ENCODE measurements around the gene NIN. TPM values are rescaled to one million over a fixed set of nuclear protein-coding genes. Genes with fewer than 3 reads are reported as not detected.

The NIN gene, protein sequence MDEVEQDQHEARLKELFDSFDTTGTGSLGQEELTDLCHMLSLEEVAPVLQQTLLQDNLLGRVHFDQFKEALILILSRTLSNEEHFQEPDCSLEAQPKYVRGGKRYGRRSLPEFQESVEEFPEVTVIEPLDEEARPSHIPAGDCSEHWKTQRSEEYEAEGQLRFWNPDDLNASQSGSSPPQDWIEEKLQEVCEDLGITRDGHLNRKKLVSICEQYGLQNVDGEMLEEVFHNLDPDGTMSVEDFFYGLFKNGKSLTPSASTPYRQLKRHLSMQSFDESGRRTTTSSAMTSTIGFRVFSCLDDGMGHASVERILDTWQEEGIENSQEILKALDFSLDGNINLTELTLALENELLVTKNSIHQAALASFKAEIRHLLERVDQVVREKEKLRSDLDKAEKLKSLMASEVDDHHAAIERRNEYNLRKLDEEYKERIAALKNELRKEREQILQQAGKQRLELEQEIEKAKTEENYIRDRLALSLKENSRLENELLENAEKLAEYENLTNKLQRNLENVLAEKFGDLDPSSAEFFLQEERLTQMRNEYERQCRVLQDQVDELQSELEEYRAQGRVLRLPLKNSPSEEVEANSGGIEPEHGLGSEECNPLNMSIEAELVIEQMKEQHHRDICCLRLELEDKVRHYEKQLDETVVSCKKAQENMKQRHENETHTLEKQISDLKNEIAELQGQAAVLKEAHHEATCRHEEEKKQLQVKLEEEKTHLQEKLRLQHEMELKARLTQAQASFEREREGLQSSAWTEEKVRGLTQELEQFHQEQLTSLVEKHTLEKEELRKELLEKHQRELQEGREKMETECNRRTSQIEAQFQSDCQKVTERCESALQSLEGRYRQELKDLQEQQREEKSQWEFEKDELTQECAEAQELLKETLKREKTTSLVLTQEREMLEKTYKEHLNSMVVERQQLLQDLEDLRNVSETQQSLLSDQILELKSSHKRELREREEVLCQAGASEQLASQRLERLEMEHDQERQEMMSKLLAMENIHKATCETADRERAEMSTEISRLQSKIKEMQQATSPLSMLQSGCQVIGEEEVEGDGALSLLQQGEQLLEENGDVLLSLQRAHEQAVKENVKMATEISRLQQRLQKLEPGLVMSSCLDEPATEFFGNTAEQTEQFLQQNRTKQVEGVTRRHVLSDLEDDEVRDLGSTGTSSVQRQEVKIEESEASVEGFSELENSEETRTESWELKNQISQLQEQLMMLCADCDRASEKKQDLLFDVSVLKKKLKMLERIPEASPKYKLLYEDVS (N-terminal part only)
- 31.5 and 31.7 TPM in 2 replicates for total RNA-seq (2014; rRNA removed; shearing (Covaris generic))
- polyA plus RNA-seq (2015; cell fraction: cytosol; rRNA removed), result 14.7 and 20.5 TPM in 2 replicates
- polyA plus RNA-seq (2015; cell fraction: nucleus; rRNA removed), result 20.1 and 21.1 TPM in 2 replicates

DNA sequence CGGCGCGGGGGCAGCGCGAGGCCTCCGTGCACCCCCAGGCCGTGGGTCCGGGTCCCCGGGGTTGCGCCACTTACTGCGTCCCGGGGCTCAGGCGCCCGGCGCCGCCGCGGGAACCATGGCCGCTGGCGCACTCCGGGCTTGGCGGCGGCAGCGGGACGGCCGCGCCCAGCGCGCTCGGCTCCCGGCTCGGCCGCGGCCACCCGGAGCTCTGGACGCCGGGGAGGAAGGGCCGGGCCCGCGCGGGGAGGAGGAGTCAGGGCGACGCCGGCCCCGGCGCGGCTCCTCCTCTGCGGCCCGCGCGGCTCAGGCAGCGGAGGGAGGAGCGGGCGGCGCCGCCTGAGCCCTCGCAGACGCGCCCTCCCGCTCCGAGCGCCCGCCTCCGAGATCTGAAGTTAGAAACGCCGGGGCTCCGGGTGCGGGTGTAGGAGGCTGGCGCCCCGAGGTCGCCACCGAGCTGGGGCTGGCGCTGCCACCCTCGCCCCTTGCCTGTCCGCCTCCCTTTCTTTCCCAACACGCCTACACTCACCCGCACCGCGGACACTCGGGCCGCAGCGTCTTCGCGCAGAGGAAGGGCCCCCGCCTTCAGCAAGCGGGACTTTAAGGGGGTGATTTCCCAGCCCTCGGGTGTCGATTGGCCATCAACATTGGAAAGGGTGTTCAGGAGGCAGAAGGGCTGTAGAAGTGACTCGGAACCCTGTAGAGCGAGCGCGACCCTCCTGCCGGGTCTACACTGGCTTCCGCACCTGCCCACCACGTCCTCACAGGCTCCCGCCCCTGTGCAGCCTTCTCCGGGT, at the start of gene NIN:
Gene NIN (minus strand): TSS at position 231 of the 794 bp plus-strand sequence. CDS start 9,106 bp downstream, outside the sequence.
- peak; percentile 69 for DNase-seq (ENCODE audit: low read depth)

DNA sequence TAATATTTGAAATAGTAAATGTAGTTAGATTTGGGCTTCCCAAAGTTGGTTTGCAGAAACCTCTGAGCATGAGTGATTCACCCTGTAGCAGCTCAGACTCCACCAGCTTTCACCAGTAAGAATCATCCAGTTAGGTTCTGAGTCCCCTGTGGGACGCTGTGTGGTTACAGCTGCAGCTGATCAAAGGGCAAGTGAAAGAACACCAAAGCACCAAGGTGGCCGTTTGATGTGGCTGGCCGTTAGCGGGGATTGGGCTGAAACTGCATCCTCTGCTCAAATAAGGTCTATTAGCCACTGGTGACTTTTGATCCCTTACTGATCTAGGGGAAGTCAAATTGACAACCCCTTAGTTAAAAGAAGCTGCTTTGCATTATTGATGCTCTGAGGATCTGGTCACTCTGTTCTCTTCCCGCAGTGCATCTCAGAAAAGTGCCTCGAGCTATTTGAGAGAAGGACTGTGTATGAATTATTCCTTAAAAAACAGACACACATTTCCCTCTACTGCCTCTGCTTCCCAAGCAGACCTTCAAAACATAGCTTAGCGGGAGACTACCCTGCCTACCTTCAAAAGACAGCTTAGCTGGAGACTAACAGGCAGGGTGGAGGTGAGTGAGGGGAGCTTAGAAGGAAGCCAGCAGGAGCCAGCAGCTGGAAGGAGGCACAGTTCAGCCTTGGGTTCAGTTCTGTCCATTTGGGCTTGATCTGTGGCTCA, 44.6 kb upstream of the NIN start:
- peak; percentile 28 for DNase-seq (ENCODE audit: low read depth)

- DNase-seq (ENCODE audit: low read depth), result no peak
Measured at GRCh38 chr14:50874757-50875156, 43.8 kb upstream of the NIN start.

DNA sequence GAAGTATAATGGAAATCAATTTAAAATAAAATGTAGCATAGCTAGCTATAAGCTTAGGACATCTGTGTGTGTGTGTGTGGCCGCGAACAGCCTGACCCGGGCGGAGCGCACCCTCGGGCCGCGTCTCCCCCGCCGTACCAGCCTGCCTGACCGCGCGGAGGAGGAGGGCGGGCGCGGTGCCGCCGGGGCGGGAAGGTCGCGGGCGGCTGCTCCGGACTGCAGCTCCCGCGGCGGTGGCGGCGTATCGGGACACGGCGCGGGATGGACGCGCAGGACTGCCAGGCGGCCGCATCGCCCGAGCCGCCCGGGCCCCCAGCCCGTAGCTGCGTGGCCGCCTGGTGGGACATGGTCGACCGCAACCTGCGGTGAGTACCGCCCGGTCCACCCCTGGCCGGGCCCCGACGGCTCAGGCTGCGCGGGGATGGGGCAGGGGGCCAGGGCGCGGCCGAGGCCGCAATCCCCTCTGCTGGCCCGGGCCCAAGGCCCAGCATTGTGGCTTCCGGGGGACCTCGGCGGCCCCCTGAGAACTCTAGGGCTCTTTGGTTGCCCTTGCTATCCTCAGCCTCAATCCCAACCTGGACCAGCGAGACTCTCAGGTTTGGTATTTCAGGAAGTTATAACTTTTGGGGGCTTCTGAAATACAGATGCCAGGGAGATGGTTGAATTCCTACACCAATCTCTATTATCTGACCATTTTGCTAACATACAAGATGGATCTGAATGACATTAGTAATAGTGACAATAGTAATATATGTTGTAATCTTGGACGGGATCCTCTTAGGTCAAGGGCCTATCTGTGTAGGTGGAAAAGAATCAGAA, 41.2 kb upstream of the NIN start, which contains the start of gene ABHD12B:
Gene ABHD12B (plus strand): TSS at position 140 of the 819 bp plus-strand sequence. CDS start 122 bp downstream, at position 262.
- DNase-seq (ENCODE audit: low read depth), result no peak

GRCh38 chr14:50871228-50871627, 40.3 kb upstream of the NIN start:
- DNase-seq (ENCODE audit: low read depth), result no peak

GRCh38 chr14:50865391-50866076, 34.6 kb upstream of the NIN start:
- no peak for DNase-seq (ENCODE audit: low read depth)

DNA sequence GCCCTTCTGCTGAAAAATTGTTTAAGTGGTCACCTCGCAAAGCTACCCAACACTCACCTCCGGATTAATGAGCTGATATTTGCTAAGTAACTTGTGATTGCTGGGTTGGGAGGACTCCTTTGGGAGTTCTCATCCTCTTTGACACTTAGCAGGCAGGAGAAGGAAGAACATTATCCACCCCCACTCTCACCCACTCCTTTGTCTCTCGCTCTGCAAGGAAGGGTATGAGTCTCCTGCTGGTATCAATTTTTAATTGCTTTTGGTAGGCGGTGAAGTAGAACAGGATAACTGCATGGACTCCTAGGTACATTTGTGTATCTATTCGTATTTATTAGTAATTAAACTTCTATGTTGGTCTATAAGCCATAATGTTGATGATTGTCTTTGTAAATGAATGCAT, 34.0 kb upstream of the NIN start:
- DNase-seq (ENCODE audit: low read depth), result no peak

GRCh38 chr14:50864237-50864636, 33.3 kb upstream of the NIN start:
- no peak for DNase-seq (ENCODE audit: low read depth)

DNA sequence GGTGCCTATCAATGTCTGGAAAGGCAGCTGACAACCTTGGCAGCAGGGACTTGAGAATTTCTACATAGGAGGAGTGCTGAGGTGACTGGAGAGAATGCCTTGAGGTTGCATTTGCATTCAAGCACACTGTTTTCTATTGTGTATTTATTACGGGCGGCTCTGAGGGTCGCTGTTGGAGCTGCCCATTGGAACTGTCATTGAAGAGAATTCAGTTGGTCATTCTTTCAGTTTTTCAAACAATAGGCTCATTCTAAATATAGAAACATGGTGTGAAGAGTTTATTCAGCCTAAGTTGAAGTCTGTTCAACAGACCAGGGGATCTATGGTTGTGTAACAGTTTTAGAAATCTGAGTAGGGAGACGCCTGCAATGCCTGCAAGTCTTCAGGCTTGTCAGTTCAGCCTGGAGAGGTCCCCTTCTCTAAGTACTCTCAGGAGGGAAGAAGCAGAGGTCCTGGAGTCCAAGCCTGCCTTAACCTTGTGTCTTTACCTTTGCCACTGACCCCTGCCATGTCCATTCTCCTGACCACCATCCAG, 31.1 kb upstream of the NIN start:
- DNase-seq (ENCODE audit: low read depth), result no peak

- DNase-seq (ENCODE audit: low read depth), result peak; percentile 74
Measured at GRCh38 chr14:50860478-50861086, 29.6 kb upstream of the NIN start.

GRCh38 chr14:50859296-50859624, 28.3 kb upstream of the NIN start:
- peak; percentile 30 for DNase-seq (ENCODE audit: low read depth)

DNA sequence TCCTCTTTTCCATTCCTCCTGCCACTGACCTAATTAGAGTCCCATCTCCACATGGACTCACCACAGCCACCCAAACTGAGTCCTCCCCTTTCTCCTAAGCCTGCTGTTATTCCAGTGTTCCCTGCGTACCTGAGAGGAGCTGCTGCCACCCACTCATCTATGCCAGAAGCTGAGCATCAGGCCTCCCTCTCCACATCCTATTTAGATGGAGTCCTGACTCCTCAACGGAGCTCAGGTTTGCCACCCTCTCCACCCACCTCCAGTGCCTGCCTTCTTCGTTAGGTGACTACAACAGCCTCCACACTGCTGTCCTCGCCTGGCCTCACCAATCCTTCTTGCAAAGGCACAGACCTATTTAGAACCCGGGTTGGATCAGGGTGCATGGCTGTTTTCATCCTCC, 25.7 kb upstream of the NIN start:
- DNase-seq (ENCODE audit: low read depth), result no peak

DNA sequence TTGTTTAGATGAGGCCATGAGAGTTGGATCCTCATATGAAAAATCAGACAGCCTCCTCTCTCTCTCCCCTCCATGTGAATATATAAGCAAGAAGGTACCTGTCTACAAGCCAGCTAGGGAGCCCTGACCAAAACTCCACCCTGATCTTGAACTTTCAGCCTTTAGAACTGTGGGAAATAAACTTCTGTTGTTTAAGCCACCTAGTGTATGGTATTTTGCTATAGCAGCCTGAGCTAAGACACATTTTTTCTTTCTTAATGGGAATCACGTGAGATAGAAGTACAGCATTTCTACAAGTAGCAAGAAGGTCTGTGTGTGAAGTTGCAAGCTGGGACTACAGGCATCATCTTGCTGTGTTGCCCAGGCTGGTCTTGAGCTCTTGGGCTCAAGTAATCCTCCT, 24.6 kb upstream of the NIN start:
- DNase-seq (ENCODE audit: low read depth), result no peak

DNA sequence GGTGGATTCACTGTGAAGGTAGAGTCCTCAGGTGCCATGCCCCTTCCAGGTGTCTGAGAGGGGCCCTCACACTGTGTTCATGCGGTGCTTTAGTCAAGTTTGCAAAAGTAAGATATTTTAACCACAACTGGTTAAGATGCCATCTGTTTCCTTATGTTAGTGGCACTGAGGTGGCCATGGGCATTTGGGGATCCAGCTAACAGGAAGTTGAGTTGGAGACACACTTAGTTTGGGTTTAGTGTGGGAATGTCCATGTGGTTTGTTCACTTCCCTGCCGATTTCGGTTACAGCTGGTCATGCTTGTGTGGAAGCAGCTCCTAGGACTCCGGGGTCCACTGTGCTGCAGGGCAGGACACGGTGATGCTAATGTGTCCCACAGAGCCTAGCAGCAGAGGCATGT, 23.6 kb upstream of the NIN start:
- DNase-seq (ENCODE audit: low read depth), result no peak

DNA sequence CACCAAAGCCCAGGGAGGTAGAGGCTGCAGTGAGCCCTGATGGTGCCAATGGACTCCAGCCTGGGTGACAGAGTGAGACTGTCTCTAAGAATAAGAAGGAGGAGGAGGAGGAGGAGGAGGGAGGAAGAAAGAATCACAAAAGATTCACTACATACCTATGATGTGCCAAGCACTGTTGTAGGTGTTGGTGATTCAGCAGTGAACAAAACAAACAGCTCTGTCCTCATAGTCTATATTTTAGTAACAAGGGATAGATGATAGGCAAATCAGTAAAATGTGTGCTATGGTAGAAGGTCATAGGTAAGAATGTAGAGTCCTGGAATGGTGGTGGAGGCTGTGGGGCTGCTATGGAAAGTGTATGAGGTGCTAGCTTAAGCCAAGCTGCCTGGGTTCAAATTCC, 22.9 kb upstream of the NIN start:
- DNase-seq (ENCODE audit: low read depth), result no peak

- peak; percentile 82 for DNase-seq (ENCODE audit: low read depth)
Measured at GRCh38 chr14:50846226-50846880, 15.4 kb upstream of the NIN start.

DNA sequence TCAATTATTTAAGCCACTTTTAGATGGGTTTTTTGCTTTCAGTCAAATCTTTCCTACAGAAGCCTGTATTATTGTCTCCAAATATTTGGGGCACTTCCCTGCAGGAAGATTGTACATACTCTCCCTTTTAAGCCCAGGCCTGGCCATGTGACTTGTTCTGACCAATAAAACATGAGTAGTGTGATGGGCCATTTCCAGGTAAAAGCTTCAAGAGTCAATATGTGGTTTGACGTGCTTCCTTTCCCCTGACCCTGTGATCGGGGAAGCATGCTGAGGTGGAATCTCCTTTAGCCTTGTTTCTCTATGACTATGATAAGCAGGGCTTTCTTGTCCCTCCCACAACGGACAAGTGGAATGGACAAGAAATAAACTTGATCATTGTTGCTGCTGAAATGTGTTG, 14.2 kb upstream of the NIN start:
- DNase-seq (ENCODE audit: low read depth), result no peak

Data from HT1080 (cell line).